Parathyroid adenoma (tissue), 2 donors: ENCODE data around the gene TXNRD2.
A peak's percentile ranks its signal among the peaks of the same experiment; 100 is the strongest.

Experiments used
- H2AFZ ChIP-seq: fragments of 300-600 bp; sonication (generic); one replicate; pipeline ENCODE4 v1.7.0; 2017; ENCODE audit warnings: antibody characterized with exemption, mild to moderate bottlenecking
- H3K27ac ChIP-seq: fragments of 300-600 bp; sonication (generic); one replicate; pipeline ENCODE4 v1.7.0; 2017
- H3K27me3 ChIP-seq: fragments of 300-600 bp; sonication (generic); one replicate; pipeline ENCODE4 v1.7.0; 2017; ENCODE audit warnings: low read length; ENCODE audit not compliant: control insufficient read depth, insufficient read depth
- H3K36me3 ChIP-seq: fragments of 300-600 bp; sonication (generic); one replicate; pipeline ENCODE4 v1.7.0; 2017; ENCODE audit warnings: low read length; ENCODE audit not compliant: control insufficient read depth, insufficient read depth
- H3K4me1 ChIP-seq: fragments of 300-600 bp; sonication (generic); one replicate; pipeline ENCODE4 v1.7.0; 2017; ENCODE audit warnings: control low read depth
- H3K4me2 ChIP-seq: fragments of 300-600 bp; sonication (generic); one replicate; pipeline ENCODE4 v1.7.0; 2017; ENCODE audit warnings: low read length
- H3K4me3 ChIP-seq: fragments of 300-600 bp; sonication (generic); one replicate; pipeline ENCODE4 v1.7.0; 2017; ENCODE audit warnings: low read depth, low read length
- H3K79me2 ChIP-seq: fragments of 300-600 bp; sonication (generic); one replicate; pipeline ENCODE4 v1.7.0; 2017; ENCODE audit warnings: control low read depth
- H3K9ac ChIP-seq: fragments of 300-600 bp; sonication (generic); one replicate; pipeline ENCODE4 v1.7.0; 2017; ENCODE audit warnings: mild to moderate bottlenecking
- H3K9me3 ChIP-seq: fragments of 300-600 bp; sonication (generic); one replicate; pipeline ENCODE4 v1.7.0; 2017; ENCODE audit warnings: low read length; ENCODE audit not compliant: control insufficient read depth
- TF ChIP-seq, protein P1 (sequence below): fragments of 300-600 bp; sonication (generic); IDR thresholded peaks from one replicate; pipeline ENCODE4 v1.7.0; 2017; ENCODE audit warnings: antibody characterized with exemption, mild to moderate bottlenecking
- donor health status: primary hyperparathyroidism.

TXNRD2 gene

DNA sequence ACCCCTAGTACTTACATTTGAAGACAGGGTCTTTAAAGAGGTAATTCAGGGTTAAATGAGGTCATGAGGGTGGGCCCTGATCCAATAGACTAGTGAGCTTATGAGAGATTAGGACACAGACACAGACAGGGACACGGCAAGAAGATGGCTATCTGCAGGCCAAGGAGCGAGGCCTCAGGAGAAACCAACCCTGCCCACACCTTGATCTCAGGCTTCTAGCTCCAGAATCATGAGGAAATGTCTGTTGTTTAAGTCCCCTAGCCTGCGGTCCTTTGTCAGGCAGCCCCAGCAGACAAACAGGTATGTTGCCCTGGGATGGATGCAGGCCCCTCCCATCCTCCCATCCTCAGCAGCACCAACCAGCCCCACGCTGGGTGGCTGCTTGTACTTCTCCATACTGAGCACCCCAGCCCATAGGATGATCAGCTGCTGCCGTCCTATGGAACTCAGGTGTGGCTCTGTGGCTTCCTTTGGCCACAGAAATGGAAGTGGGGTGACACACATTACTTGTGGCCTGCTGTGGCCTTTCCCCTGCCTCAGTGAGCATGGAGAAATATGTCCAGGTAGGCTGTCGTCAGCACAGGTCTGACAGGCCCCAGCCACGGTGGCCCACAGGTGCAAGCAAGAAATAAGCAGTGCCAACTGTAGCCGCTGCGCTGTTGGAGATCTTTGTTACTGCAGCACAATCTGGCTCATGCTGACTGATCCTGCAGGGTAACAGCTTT, 94.8 kb downstream of the TXNRD2 start:
- no peak overlapping the region for H3K9ac ChIP-seq
- no peaks in the 10 kb centered on the region for H3K36me3 ChIP-seq
- TF ChIP-seq, protein P1, sequence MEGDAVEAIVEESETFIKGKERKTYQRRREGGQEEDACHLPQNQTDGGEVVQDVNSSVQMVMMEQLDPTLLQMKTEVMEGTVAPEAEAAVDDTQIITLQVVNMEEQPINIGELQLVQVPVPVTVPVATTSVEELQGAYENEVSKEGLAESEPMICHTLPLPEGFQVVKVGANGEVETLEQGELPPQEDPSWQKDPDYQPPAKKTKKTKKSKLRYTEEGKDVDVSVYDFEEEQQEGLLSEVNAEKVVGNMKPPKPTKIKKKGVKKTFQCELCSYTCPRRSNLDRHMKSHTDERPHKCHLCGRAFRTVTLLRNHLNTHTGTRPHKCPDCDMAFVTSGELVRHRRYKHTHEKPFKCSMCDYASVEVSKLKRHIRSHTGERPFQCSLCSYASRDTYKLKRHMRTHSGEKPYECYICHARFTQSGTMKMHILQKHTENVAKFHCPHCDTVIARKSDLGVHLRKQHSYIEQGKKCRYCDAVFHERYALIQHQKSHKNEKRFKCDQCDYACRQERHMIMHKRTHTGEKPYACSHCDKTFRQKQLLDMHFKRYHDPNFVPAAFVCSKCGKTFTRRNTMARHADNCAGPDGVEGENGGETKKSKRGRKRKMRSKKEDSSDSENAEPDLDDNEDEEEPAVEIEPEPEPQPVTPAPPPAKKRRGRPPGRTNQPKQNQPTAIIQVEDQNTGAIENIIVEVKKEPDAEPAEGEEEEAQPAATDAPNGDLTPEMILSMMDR: no peak
- peaks cover 4% of the 10 kb centered on the region for H3K4me1 ChIP-seq
- no peak overlapping the region for H3K27ac ChIP-seq
- H3K27me3 ChIP-seq: no peaks in the 10 kb centered on the region
- no peak overlapping the region for H3K4me2 ChIP-seq
- H3K9me3 ChIP-seq: no peaks in the 10 kb centered on the region
- no peak overlapping the region for H2AFZ ChIP-seq
- H3K79me2 ChIP-seq: no peaks in the 10 kb centered on the region
- no peak overlapping the region for H3K4me3 ChIP-seq

DNA sequence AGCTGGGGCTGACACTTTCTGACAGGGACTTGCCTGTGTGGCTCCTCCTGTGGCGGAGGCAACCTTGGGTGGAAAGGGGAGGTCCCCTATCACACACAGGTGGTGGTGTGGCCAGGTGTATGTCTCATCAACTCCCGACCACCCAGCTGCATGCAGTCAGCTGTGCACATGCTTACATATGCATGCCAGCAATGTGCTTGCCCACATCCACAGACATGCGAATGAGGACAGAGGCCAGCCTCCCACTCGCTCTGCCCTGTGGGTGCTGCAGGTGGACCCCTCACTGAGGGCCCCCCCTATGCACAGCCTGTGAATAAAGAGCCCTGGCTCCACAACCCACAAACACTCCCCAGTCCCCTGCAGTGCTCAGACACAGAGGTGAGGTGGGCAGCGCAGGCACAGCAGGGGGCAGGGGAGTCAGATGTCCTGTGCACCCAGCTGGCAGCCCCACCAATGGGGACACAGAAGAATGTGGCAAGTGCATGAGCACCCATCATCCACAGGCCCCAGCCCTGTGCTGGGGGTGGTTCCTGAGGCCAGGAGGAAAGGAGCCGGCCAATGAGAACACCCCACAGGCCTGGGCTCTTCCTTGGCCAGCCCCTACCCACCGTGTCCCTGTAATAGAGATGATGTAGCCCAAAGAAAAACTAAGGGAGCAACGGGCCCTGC, 96.4 kb downstream of the TXNRD2 start:
- H3K9ac ChIP-seq: no peak overlapping the region
- peaks cover 4% of the 10 kb centered on the region for H3K4me1 ChIP-seq
- no peak overlapping the region for H2AFZ ChIP-seq
- H3K36me3 ChIP-seq: no peaks in the 10 kb centered on the region
- TF ChIP-seq, protein P1: no peak
- peak overlapping the region; percentile 29 for H3K27ac ChIP-seq
- no peak overlapping the region for H3K4me3 ChIP-seq
- no peak overlapping the region for H3K4me2 ChIP-seq
- H3K79me2 ChIP-seq: no peaks in the 10 kb centered on the region
- no peaks in the 10 kb centered on the region for H3K27me3 ChIP-seq
- no peaks in the 10 kb centered on the region for H3K9me3 ChIP-seq

DNA sequence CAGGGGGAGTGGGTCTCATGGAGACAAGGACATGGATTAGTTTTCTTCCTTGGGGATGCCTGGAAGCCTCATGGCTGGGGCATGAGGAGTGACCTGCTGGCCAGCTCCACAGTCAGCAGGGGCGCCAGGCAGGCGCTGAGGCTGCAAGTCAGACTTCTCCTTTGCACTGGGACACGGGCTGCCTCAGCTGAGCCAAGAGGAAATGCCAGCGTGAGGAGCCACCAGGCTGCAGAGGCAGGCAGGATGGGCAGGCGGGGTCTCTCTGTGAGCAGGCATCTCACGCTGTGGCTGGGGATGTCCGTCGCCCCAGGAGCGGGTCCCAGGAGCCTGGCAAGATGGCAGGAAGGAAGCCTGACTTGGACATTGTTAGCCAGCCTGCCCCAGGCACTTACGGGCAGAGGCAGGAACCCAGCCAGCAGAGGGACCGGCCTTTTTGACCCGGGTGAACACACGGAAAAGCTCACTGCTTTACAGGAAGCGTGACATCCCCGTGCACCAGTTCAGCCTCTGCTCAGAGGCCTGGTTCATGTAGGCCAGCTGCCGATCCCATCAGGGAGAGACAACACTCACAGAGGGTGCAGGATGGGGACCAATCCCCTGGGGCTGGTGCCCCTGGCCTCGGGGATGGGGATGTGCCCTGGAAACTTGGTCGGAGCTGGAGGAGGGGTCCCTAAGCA, 97.1 kb downstream of the TXNRD2 start:
- H3K4me1 ChIP-seq: peaks cover 4% of the 10 kb centered on the region
- no peak overlapping the region for H3K4me3 ChIP-seq
- no peak overlapping the region for H3K4me2 ChIP-seq
- H3K27ac ChIP-seq: peak overlapping the region; percentile 29
- no peaks in the 10 kb centered on the region for H3K36me3 ChIP-seq
- TF ChIP-seq, protein P1: no peak
- no peak overlapping the region for H2AFZ ChIP-seq
- H3K27me3 ChIP-seq: no peaks in the 10 kb centered on the region
- H3K9ac ChIP-seq: no peak overlapping the region
- no peaks in the 10 kb centered on the region for H3K9me3 ChIP-seq
- H3K79me2 ChIP-seq: no peaks in the 10 kb centered on the region

DNA sequence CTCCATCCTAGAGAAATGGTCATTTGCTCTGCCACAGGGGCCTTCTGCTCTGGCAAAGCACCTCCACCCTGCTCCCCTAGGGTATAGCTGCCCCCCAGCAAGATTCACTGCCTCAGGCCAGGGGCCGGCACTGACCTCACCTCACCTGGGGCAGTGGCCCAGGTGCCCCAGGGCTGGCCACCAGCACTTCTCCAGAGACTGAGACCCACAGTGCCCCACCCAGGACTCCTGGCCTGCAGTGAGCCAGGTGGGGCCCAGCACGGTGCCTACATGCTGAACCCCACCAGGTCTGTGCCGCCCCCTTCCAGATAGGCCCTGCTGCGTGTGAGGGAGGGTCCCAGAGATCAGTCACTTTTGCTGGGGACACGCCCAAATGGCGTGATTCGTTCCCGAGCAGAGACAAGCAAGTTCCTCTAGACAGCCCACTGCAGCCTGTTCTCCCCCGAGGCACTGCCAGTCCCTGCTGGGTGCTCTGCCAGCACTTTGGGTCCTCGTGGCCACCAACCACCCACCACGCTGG, 97.7 kb downstream of the TXNRD2 start:
- Histone ChIP-seq H3K79me2 (no peaks in the 10 kb centered on the region), H3K27me3 (no peaks in the 10 kb centered on the region), H3K4me2 (no peak overlapping the region), H3K9me3 (no peaks in the 10 kb centered on the region), H3K36me3 (no peaks in the 10 kb centered on the region), H3K4me3 (no peak overlapping the region), H3K4me1 (peaks cover 4% of the 10 kb centered on the region), H3K9ac (no peak overlapping the region), H3K27ac (no peak overlapping the region), H2AFZ (no peak overlapping the region)
- TF ChIP-seq, protein P1: no peak
